Testis (tissue), 2 donors: Measurements from ENCODE around the gene BABAM2.

Source experiments
- POLR2A ChIP-seq: fragments of 450-650 bp; IDR thresholded peaks from one replicate; pipeline ENCODE4 v1.6.1; 2017; ENCODE audit warnings: antibody characterized with exemption, mild to moderate bottlenecking, moderate library complexity
- TF ChIP-seq, protein P1 (sequence below), 3 experiments: fragments of 450-650 bp in 2 of 3; fragments of 200-600 bp in 1 of 3; sonication (generic) in 1 of 3; IDR thresholded peaks; one replicate each; pipeline ENCODE4 v1.5.1; 2016 to 2019; ENCODE audit warnings: antibody characterized with exemption in 3 of 3, mild to moderate bottlenecking in 2 of 3, moderate library complexity in 1 of 3

DNA sequence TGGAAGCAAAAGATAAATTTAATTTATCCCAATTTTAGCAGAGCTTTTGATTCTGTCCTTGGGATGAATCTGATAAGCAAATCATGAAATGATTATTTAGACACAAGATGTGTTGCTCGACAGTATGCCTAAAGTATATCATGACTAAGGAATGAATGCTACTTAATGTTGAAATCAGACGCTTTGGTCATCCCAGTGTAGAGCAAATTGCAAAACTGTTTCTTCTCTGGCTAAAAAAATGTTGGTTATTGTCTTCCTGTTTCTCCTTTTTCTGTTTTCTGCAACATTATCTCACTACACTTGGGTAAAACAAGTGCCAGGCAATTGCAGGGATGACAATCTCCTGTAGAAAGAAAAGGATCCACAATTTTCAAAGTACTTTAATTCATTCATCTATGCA is 66.4 kb downstream of the BABAM2 start:
- no peak for TF ChIP-seq POLR2A
- TF ChIP-seq, protein P1, sequence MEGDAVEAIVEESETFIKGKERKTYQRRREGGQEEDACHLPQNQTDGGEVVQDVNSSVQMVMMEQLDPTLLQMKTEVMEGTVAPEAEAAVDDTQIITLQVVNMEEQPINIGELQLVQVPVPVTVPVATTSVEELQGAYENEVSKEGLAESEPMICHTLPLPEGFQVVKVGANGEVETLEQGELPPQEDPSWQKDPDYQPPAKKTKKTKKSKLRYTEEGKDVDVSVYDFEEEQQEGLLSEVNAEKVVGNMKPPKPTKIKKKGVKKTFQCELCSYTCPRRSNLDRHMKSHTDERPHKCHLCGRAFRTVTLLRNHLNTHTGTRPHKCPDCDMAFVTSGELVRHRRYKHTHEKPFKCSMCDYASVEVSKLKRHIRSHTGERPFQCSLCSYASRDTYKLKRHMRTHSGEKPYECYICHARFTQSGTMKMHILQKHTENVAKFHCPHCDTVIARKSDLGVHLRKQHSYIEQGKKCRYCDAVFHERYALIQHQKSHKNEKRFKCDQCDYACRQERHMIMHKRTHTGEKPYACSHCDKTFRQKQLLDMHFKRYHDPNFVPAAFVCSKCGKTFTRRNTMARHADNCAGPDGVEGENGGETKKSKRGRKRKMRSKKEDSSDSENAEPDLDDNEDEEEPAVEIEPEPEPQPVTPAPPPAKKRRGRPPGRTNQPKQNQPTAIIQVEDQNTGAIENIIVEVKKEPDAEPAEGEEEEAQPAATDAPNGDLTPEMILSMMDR (IDR thresholded peaks at IDR 0.05), result no peak
